HPDE6-E6E7 (cell line): ENCODE data around the gene GNAI3.

Experiments used
- DNase-seq: peaks from one replicate; pipeline ENCODE4 v3.0.0; 2011; ENCODE audit warnings: missing footprints; ENCODE audit errors: extremely low spot score

GNAI3 gene

GRCh38 chr1:109623601-109624161 lies 75.3 kb downstream of the GNAI3 start:
- DNase-seq: no peak

- no peak for DNase-seq
Observed at GRCh38 chr1:109624201-109625010, 76.0 kb downstream of the GNAI3 start.

GRCh38 chr1:109625176-109625575 lies 76.8 kb downstream of the GNAI3 start:
- no peak for DNase-seq

- no peak for DNase-seq
Observed at GRCh38 chr1:109625601-109626560, 77.5 kb downstream of the GNAI3 start.

- no peak for DNase-seq
Observed at GRCh38 chr1:109626682-109627408, 78.4 kb downstream of the GNAI3 start.

- DNase-seq: no peak
Observed at GRCh38 chr1:109627692-109628399, 79.4 kb downstream of the GNAI3 start.

GRCh38 chr1:109628540-109629321 lies 80.3 kb downstream of the GNAI3 start:
- DNase-seq: no peak

GRCh38 chr1:109629372-109630030 lies 81.1 kb downstream of the GNAI3 start:
- no peak for DNase-seq

- DNase-seq: no peak
Observed at GRCh38 chr1:109630081-109630897, 81.9 kb downstream of the GNAI3 start.

- no peak for DNase-seq
Observed at GRCh38 chr1:109630898-109631512, 82.6 kb downstream of the GNAI3 start.

GRCh38 chr1:109631513-109632505 lies 83.4 kb downstream of the GNAI3 start:
- no peak for DNase-seq

- DNase-seq: no peak
Observed at GRCh38 chr1:109632671-109633346, 84.4 kb downstream of the GNAI3 start.

GRCh38 chr1:109634292-109634691 lies 85.9 kb downstream of the GNAI3 start:
- no peak for DNase-seq

- DNase-seq: no peak
Observed at GRCh38 chr1:109634771-109635750, 86.6 kb downstream of the GNAI3 start.

- DNase-seq: no peak
Observed at GRCh38 chr1:109635862-109636200, 87.4 kb downstream of the GNAI3 start.
